ENCODE measurements around the gene TNFRSF13B. TPM values are rescaled to one million over a fixed set of nuclear protein-coding genes. Genes with fewer than 3 reads are reported as not detected.

TNFRSF13B gene
- total RNA-seq, 4 donors from 2014 or later: 9.2 TPM; not detected in 3

DNA sequence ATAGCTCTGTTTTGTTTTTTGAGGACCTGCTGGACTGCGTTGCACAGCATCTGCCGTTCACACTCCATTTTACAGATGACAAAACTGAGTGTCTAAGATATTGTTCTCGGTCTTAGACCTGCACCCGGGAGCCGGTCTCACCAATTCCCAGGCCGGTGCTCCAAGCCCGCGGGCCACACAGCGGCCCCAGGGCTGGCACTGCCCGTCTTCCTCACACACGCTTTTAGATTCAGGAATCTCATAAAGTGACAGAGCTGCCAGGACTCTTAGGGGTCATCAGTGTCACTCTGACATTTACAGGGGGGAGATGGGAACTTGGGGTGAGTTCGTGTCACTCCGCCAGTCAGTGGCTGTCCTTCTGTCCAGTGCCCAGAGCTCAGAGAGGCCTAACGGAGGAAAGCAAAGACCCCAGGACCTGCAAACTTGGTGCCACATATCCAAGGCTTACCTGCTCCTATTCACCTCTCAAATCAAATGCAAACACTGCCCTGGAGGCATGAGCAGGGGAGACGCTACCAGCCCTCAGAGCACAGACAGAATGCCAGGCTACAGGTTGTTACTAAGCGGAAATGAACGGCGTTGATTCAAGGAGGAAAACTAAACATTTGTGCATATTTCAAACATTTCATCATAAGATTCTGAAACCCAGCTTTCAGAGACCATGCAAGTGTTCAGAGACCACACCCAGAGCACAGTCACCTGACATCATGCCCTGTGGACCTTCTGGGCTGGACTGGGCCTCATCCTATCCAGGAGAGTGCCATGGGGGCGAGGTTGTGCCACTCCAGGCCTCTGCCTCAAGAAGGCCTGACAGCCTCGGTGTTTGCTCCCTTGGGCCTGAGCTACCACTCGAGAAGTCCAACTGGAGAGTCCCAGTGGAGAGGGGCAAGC, 29.5 kb downstream of the TNFRSF13B start:
- H3K9me3 ChIP-seq: no peaks in the 10 kb centered on the region
- in situ Hi-C loops (cut with MboI; ENCODE audit: low pct_ligation_motif_present in 1 of 4, low pct_unique_long_range_greater_than_20kb in 1 of 4, low sequenced_read_pairs in 3 of 4) (no loop called here), intact Hi-C loops (cut with DNase I; ENCODE audit: low total_unique reads) (no loop called here)
- DNase-seq: no peak
- H3K27me3 ChIP-seq: no peaks in the 10 kb centered on the region
- H3K36me3 ChIP-seq: no peaks in the 10 kb centered on the region
- no peaks in the 10 kb centered on the region for H3K4me1 ChIP-seq
- no peak overlapping the region for H3K27ac ChIP-seq
- TF ChIP-seq EP300 (IDR thresholded peaks at IDR 0.05; ENCODE audit: low read depth) (no peak), POLR2A (IDR thresholded peaks at IDR 0.05) (no peak), POLR2AphosphoS5 (IDR thresholded peaks at IDR 0.05) (no peak)
- TF ChIP-seq, protein P1, sequence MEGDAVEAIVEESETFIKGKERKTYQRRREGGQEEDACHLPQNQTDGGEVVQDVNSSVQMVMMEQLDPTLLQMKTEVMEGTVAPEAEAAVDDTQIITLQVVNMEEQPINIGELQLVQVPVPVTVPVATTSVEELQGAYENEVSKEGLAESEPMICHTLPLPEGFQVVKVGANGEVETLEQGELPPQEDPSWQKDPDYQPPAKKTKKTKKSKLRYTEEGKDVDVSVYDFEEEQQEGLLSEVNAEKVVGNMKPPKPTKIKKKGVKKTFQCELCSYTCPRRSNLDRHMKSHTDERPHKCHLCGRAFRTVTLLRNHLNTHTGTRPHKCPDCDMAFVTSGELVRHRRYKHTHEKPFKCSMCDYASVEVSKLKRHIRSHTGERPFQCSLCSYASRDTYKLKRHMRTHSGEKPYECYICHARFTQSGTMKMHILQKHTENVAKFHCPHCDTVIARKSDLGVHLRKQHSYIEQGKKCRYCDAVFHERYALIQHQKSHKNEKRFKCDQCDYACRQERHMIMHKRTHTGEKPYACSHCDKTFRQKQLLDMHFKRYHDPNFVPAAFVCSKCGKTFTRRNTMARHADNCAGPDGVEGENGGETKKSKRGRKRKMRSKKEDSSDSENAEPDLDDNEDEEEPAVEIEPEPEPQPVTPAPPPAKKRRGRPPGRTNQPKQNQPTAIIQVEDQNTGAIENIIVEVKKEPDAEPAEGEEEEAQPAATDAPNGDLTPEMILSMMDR (IDR thresholded peaks at IDR 0.05): no peak
- WGBS, 2 donors (ENCODE audit: low coverage in 1 of 2): 95% methylated on average over 19 of the region's 21 CpGs; no CpG with 5 or more reads in 1 of the 2 donors
- no peak overlapping the region for H3K4me3 ChIP-seq

DNA sequence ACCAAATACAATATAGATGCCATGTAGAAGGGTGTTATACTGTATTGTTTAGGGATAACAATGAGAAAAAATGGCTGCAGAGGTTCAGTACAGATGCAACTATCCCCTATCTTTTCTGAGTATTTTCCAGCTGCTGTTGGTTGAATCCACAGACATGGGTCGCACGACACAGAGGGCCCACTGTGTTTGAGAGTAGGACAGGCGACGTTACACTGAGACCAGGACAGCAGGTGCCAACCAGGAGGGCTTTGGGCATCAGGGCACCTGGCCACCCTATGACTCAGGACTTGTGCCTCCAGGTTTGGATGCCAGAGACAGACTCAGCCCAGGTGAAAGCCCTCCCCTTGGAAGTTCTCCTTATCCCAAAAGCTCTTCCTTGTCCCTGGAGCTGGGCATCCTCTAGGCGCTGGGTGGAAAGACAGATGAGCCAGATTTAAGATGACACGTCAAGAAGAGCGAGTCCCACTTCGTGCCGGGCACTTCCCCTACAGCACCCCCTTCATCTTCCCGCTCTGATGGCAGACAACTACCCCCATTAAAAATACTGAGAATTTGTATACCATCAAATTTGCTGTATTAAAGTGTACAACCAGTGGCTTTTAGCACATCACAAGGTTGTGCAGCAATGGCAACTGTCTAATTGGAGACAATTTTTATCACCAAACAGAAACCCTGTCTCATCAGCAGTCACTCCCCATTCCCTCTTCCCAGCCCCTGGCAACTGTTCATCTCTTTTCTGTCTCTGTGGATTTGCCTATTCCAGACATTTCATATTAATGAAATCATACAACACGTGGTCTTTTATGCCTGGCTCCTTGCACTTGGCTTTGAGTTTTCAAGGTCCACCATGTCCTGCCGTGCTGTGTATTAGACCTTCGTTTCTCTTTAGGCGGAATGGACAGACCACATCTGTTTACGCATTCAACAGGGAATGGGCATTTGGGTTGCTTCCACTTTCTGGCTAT, 30.6 kb downstream of the TNFRSF13B start:
- no peak for TF ChIP-seq EP300 (IDR thresholded peaks at IDR 0.05; ENCODE audit: low read depth)
- TF ChIP-seq POLR2A (IDR thresholded peaks at IDR 0.05): no peak
- TF ChIP-seq, protein P1 (IDR thresholded peaks at IDR 0.05): no peak
- Histone ChIP-seq H3K4me1 (no peaks in the 10 kb centered on the region), H3K4me3 (no peak overlapping the region), H3K36me3 (no peaks in the 10 kb centered on the region), H3K9me3 (no peaks in the 10 kb centered on the region), H3K27me3 (no peaks in the 10 kb centered on the region), H3K27ac (no peak overlapping the region)
- WGBS, 2 donors (ENCODE audit: low coverage in 1 of 2): 85 to 88% methylated on average over 10 to 15 of the region's 15 CpGs
- in situ Hi-C loops (cut with MboI; ENCODE audit: low pct_ligation_motif_present in 1 of 4, low pct_unique_long_range_greater_than_20kb in 1 of 4, low sequenced_read_pairs in 3 of 4) (no loop called here), intact Hi-C loops (cut with DNase I; ENCODE audit: low total_unique reads) (no loop called here)
- DNase-seq: no peak

DNA sequence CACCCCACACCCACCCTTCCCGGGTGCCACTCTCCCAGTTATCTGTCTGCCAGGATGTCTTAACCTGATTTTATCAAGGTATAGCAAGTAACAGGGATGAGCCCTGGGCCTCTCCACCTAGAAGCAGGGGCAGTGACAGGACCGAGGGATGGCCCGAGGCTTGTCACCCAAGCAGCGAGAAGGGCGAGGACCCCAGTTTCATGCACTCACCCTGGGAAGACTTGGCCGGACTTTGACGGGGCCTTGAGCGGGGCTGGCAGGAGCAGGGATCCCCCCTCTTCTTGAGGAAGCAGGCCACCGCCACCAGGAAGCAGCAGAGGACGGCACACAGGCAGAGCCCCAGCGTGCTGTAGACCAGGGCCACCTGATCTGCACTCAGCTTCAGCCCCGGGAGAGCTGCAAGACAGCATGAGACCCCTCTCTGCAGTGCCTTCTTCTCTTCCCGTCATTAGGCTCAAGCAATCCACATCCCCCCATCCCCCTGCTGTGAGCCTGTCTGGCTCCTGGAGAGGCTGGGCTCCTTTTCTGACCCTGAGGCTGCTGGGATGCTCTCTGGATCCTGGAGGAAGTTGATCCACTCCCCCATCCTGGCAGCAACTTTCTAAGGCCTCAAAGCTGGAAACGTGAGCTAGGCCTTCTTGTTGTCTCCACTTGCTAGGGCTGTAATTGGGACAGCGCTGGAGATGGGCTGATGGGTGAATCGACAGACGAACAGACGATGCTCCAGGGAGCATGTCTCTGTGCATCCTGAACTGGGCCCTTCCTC, 31.6 kb downstream of the TNFRSF13B start:
- WGBS, 2 donors (ENCODE audit: low coverage in 1 of 2): 80% methylated on average over 17 of the region's 18 CpGs; no CpG with 5 or more reads in 1 of the 2 donors
- no peak for DNase-seq
- no peaks in the 10 kb centered on the region for H3K36me3 ChIP-seq

More for the DNA sequence above, 31.6 kb downstream of the TNFRSF13B start:
- Histone ChIP-seq H3K27ac (no peak overlapping the region), H3K4me3 (no peak overlapping the region), H3K4me1 (no peaks in the 10 kb centered on the region), H3K27me3 (no peaks in the 10 kb centered on the region), H3K9me3 (no peaks in the 10 kb centered on the region)
- in situ Hi-C loops (cut with MboI; ENCODE audit: low pct_ligation_motif_present in 1 of 4, low pct_unique_long_range_greater_than_20kb in 1 of 4, low sequenced_read_pairs in 3 of 4) (no loop called here), intact Hi-C loops (cut with DNase I; ENCODE audit: low total_unique reads) (no loop called here)
- TF ChIP-seq, protein P1 (IDR thresholded peaks at IDR 0.05): no peak
- no peak for TF ChIP-seq POLR2AphosphoS5 (IDR thresholded peaks at IDR 0.05)
- no peak for TF ChIP-seq EP300 (IDR thresholded peaks at IDR 0.05; ENCODE audit: low read depth)
- TF ChIP-seq POLR2A (IDR thresholded peaks at IDR 0.05): no peak
